ENCODE measurements around the gene SLC25A47. TPM values are rescaled to one million over a fixed set of nuclear protein-coding genes. Genes with fewer than 3 reads are reported as not detected.

SLC25A47 gene
- total RNA-seq, 2 donors from 2014 or later, result not detected

DNA sequence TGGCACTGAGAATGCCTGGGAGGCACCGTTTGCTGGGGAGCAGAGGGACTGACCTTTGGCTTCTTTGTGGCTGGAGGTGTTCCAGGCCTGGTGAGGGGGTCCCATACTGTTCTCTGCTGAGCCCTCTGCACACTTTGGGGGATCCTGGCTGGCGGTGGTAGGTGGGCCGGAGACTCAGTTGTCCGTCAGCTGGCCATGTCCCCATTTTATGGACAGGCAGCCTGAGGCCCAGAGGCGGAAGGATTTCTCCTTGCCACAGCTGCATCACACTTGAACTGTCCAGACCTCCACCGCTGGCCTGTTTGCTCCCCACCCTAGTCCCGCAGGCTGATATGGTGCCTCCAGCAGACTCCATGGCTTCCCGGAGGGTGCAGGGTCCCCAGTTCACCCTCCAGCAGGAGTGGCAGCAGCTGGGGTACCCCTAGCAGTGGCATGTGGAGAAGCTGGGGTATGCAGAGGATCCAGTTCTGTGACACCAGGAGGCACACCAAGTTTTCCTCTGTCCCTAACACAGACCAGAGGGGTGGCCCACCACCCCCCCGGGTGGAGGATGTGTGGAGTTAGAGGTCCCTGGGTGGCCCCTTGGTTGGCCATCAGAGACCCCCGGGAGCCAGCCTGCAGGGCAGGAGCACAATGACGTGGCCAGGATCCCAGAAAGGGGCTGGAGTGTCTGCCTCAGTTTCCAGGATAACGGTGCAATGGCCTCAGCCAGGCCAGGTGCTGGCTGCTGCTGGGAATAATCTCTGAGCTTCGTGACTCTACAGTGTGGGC lies 31.6 kb upstream of the SLC25A47 start:
- Histone ChIP-seq H3K4me1 (no peaks in the 10 kb centered on the region), H3K27ac (no peak overlapping the region), H3K9ac (ENCODE audit: low read depth in 2 of 2, low read length in 2 of 2) (no peak overlapping the region), H3K4me3 (no peak overlapping the region), H3K36me3 (no peaks in the 10 kb centered on the region), H3K27me3 (no peaks in the 10 kb centered on the region), H3K9me3 (no peaks in the 10 kb centered on the region)
- intact Hi-C loops (cut with DNase I), result no loop called here
- TF ChIP-seq, protein P1, sequence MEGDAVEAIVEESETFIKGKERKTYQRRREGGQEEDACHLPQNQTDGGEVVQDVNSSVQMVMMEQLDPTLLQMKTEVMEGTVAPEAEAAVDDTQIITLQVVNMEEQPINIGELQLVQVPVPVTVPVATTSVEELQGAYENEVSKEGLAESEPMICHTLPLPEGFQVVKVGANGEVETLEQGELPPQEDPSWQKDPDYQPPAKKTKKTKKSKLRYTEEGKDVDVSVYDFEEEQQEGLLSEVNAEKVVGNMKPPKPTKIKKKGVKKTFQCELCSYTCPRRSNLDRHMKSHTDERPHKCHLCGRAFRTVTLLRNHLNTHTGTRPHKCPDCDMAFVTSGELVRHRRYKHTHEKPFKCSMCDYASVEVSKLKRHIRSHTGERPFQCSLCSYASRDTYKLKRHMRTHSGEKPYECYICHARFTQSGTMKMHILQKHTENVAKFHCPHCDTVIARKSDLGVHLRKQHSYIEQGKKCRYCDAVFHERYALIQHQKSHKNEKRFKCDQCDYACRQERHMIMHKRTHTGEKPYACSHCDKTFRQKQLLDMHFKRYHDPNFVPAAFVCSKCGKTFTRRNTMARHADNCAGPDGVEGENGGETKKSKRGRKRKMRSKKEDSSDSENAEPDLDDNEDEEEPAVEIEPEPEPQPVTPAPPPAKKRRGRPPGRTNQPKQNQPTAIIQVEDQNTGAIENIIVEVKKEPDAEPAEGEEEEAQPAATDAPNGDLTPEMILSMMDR (IDR thresholded peaks at IDR 0.05), result no peak
- DNase-seq, result no peak

DNA sequence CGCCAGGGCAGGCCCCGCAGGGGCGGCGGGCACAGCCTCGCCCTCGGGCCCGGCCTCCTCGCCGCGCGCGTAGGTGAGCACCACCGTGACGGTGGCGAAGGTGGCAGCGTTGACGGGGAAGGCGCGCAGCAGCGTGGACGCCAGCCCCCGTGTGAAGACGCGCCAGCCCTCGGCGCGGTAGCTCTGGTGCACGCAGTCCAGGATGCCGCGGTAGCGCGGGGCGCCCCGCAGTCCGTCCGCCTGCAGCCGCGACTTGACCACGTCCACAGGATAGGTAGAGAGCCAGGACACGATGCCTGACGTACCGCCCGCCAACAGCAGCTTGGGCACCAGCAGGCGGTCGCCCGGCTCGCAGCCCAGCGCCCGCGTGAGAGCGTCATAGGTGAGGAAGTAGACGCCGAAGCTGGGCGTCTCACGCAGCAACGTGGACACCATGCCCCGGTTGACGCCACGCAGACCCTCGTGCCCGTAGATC lies 30.8 kb upstream of the SLC25A47 start:
- no peaks in the 10 kb centered on the region for H3K4me1 ChIP-seq
- DNase-seq, result no peak
- TF ChIP-seq, protein P1 (IDR thresholded peaks at IDR 0.05), result no peak
- no peaks in the 10 kb centered on the region for H3K9me3 ChIP-seq
- H3K27me3 ChIP-seq, result no peaks in the 10 kb centered on the region
- H3K4me3 ChIP-seq, result no peak overlapping the region
- intact Hi-C loops (cut with DNase I), result no loop called here
- no peak overlapping the region for H3K27ac ChIP-seq
- no peaks in the 10 kb centered on the region for H3K36me3 ChIP-seq
- H3K9ac ChIP-seq (ENCODE audit: low read depth in 2 of 2, low read length in 2 of 2), result no peak overlapping the region

DNA sequence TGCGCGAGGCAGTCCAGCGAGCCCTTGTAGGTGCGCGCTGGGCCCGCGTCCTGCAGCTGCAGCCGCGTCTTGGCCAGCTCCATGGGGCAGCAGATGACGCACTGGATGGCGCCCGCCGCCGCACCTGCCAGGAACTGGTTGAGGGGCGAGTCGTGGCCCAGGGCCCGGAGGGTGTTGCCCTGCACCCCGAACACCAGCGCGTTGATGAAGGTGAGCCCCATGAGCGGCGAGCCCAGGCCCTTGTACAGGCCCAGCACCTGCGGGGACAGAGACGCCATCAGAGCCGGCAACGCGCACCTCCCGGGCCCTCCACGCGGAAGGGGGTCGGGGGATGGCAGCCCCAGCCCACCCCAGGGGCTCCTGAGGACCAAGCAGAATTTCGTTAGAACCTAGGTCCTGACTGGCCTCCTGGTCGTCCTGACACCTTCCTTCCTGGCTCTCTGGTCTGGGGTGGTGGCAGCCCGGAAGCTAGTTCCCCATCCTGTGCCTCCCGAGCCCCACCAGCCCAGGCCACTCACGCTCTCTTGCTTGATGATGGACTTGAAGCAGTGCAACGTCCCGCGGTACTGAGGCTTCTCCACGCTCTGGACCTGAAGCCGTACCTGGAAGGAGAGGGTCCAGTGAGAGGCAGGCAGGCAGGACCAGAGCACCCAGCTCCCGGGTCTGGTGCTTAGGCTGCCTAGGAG lies 30.2 kb upstream of the SLC25A47 start:
- DNase-seq, result no peak
- intact Hi-C loops (cut with DNase I), result no loop called here
- Histone ChIP-seq H3K4me1 (no peaks in the 10 kb centered on the region), H3K4me3 (no peak overlapping the region), H3K27me3 (no peaks in the 10 kb centered on the region), H3K27ac (no peak overlapping the region), H3K9ac (ENCODE audit: low read depth in 2 of 2, low read length in 2 of 2) (no peak overlapping the region), H3K9me3 (no peaks in the 10 kb centered on the region), H3K36me3 (no peaks in the 10 kb centered on the region)
- TF ChIP-seq, protein P1 (IDR thresholded peaks at IDR 0.05), result no peak

DNA sequence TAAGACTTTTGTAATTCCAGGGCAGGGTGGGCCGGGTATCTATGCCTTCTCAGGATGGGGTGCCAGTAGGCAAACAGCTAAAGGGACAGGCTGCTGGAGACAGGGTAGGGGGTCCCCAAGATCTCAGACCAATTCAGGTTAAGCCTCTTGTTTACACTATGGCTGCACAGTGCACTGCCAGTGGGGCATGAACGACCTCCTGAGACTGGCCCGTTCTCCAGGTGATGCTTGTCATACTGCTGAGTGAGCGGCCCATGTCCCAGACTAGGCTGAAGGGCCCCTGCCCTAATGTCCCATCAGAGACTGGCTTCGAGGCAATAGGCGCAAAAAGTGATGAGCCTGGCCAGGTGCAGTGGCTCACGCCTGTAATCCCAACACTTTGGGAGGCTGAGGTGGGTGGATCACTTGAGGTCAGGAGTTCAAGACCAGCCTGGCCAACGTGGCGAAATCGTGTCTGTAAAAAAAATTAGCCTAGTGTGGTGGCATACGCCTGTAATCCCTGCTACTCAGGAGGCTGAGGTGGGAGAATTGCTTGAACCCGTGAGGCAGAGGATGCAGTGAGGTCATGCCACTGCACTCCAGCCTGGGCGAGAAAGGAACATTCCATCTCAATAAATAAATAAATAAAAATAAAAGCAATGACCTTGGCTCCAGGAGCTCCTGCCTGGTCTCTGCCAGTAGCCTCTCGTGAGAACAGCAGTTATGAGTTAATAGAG lies 29.5 kb upstream of the SLC25A47 start:
- no peak overlapping the region for H3K9ac ChIP-seq (ENCODE audit: low read depth in 2 of 2, low read length in 2 of 2)
- H3K4me3 ChIP-seq, result no peak overlapping the region
- H3K27ac ChIP-seq, result no peak overlapping the region
- H3K27me3 ChIP-seq, result no peaks in the 10 kb centered on the region
- DNase-seq, result no peak
- no peaks in the 10 kb centered on the region for H3K36me3 ChIP-seq
- intact Hi-C loops (cut with DNase I), result no loop called here
- H3K4me1 ChIP-seq, result no peaks in the 10 kb centered on the region
- TF ChIP-seq, protein P1 (IDR thresholded peaks at IDR 0.05), result no peak
- no peaks in the 10 kb centered on the region for H3K9me3 ChIP-seq

DNA sequence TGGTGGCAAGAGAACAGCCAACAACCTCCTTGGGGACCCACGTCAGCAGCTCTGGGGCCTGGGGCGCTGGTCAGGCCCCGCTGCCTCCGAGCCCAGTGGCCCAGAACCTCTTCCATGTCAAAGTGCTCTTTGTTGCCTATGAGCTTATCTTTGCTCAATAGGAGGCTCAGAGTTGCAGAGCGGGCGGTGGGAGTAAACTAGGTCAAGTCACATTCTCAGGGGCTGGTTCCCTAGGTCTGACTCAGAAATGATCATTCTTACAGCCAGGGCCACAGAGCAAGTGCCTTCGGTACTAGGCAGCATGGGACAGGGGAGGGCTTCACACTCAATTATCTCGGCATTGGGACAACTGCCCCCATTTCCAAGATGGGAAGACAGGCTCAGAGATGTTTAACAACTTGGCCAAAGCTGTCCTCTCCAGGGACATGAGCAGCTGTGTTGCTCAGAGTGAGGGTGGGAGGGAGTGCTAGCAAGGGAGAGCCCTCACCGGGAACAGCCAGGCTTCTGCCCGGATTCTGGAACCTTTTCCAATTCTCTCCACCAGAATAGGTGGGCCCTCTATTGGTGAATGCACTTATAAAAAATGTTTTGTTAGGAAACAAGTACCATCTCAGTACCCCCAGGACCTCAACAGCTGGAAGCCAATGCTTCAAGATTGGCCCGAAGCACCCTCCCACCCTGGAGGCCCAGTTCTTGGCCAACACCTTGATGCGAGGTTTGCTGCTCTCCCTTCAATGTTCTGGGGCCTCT lies 28.8 kb upstream of the SLC25A47 start:
- Histone ChIP-seq H3K9me3 (no peaks in the 10 kb centered on the region), H3K36me3 (no peaks in the 10 kb centered on the region), H3K4me3 (no peak overlapping the region), H3K4me1 (no peaks in the 10 kb centered on the region), H3K9ac (ENCODE audit: low read depth in 2 of 2, low read length in 2 of 2) (no peak overlapping the region), H3K27ac (no peak overlapping the region), H3K27me3 (no peaks in the 10 kb centered on the region)
- no peak for DNase-seq
- intact Hi-C loops (cut with DNase I), result no loop called here
- TF ChIP-seq, protein P1 (IDR thresholded peaks at IDR 0.05), result no peak
